ENCODE results near the gene FAF2.
"Not testable (repeated sequence)": the region's sequence is repeated elsewhere in the genome, so short reads cannot be mapped to it uniquely, and the experiment has no call there.

The FAF2 gene, protein sequence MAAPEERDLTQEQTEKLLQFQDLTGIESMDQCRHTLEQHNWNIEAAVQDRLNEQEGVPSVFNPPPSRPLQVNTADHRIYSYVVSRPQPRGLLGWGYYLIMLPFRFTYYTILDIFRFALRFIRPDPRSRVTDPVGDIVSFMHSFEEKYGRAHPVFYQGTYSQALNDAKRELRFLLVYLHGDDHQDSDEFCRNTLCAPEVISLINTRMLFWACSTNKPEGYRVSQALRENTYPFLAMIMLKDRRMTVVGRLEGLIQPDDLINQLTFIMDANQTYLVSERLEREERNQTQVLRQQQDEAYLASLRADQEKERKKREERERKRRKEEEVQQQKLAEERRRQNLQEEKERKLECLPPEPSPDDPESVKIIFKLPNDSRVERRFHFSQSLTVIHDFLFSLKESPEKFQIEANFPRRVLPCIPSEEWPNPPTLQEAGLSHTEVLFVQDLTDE

DNA sequence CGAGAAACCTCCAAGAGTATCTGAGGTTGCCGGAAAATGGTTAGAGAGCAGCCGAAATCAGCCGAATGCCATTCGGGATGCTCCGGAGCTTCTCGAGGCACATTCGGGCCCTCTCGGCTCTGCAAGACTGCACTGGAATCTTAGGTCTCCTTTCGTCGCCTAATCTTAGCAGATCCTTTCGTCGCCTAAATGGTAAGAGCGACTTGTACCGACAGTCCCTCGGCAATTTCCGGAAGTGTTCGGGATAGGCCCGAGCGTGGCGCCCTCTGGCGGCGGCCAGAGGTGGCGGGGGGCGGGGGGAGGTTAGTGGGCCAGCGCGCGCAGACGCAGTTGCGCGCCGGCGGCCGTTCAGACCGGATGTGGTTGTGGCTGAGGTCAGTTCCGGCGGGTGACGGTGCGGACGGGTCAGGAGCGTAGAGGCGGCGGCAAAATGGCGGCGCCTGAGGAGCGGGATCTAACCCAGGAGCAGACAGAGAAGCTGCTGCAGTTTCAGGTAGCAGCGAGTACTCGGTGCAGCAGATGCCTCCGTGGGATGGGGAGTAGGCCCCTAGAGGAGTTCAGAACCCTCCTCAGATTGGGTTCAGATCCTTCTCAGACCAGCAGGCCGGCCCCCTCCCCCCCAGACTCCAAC, at the start of gene FAF2:
TSS of gene FAF2 (plus strand) at position 408 of the 631 bp plus-strand sequence. CDS start at position 431, 23 bp downstream.
- DNase-seq (ENCODE audit: low spot score): peak; percentile 99

DNA sequence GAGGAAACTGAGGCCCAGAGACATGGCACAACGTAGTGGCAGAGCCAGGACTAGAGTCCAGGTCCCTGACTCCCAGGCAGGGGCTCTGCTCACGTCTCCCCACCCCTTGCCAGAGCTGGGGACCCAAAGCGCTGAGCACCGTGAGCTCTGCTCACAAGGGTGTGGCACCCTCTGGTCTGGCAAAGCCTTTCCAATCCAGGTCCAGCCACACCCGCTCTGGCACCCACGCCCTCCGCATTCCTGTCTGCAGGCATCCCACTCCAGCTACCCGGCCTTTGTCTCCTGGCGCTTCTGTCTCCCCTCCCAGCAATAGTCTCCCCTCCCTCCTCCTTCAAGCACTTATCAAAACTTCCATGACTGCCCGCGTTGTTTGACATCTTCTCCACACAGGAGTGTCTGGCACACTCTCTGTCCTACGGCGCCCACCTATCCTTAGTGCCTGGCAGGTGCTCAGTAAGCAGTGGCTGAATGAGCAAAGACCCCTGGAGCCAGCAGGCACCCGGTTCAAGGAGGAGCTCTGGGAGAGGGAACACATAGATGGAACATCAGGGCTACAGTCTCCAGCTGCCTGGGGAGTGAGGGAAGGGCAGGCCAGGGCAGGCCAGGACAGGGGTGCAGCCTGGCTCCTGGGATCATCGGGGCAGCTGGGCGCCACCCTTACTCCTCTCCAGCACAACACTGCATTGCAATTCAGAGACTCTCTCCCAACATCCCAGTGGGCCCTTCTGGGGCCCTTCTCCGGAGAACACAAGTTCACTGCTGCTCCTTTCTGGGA, 47.6 kb upstream of the FAF2 start:
- no peak for DNase-seq (ENCODE audit: low spot score)

DNA sequence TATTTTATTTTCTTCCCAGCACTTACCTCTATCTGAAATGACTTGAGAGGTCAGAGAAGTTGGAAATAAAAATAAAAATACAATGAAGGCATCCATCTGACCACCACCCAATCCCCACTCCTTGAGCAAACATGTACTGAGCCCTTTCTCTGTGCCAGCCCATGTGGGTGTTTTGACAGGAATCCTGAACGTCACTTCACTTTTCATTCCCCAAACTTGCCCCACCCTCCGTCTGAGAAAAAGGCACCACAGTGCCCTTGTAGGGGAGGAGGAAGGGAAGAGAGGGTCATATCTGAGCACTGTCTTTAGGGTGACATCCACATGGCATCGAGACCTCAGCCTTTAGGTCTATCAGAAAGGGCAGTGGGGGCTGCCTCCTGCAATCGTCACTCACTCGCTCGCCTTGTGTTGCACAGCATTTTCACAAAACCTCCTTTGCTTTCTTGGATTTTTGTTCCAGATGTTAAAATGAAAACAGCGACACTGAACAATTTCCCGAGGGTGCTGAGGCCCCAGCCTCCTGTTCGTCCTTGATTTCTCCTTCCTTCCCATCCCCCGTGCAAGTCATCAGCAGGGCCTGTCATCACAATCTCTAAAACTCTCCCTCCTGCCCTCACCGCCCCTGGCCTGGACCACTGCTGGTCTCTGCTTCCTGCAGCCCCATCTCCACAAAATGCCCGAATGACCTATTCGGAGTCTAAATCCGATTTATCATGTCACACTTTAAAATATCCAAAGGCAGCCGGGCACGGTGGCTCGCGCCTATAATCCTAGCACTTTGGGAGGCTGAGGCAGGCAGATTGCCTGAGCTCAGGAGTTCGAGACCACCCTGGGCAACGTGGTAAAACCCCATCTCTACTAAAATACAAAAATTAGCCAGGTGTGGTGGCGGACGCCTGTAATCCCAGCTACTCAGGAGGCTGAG, 46.6 kb upstream of the FAF2 start:
- DNase-seq (ENCODE audit: low spot score): no peak

DNA sequence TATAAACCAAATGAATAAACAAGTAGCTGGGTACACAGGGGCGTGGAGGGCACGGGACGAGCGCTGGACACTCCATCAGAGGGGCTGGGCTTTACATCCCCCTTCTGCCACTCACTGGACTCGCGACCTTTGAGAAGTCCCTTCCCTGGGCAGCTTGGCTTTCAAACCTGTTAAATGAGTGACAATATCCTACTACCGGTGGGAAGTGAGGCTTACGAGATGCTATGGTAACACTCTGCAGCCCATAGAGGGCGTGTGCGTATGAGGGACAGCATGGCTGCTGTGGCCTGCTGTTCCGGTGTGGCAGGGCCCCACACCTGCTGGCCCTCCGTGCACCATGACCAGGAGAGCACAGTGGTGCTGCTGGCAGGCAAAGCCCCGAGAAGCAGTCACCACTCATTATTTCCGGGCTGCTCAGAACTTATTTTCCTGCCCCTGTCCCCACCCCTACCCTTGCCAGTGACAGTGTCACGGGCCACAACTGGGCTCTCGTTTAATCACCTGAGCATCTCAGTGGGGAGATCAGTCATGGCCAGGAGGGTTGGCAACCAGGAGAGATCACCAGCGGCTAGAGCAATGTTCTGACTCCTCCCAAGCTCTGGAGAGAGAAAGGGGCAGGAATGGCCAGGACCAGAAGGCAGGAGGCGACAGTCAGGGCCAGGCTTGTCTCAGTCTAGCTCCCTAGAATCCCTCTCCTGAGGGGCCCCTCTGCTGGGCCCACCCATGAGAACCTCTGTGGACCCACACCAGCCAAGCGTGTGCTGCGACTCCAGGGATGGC, 42.3 kb upstream of the FAF2 start:
- DNase-seq (ENCODE audit: low spot score): no peak

DNA sequence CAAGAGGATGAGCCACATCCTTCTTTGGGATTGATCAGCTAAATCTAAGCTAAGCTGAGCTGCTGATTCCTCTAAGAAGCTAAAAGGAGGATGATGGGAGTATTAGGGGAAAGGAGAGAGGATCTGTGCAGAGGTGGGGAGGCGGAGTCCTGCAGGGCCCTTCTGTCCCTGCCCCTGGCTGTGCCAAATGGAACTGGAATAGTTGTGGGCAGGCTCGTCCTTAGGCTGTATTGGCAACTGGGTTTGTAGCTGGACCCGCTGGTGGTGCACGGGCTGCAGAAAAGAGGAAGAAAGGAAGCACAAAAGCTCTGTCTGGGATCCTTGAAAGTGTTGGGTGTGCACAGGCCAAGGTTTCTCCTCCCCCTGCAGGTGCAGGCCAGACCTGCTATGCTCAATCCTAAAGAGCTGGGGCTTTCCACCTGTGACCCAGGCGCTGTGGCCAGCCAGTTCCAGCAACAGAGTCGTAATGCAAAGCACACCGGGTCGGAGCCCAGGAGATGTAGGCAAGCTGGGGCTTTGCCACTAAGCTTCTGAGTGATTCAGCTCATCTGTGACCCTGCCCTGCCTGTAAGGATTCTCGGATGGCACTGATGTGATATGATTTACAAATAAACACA, 41.6 kb upstream of the FAF2 start:
- no peak for DNase-seq (ENCODE audit: low spot score)

DNA sequence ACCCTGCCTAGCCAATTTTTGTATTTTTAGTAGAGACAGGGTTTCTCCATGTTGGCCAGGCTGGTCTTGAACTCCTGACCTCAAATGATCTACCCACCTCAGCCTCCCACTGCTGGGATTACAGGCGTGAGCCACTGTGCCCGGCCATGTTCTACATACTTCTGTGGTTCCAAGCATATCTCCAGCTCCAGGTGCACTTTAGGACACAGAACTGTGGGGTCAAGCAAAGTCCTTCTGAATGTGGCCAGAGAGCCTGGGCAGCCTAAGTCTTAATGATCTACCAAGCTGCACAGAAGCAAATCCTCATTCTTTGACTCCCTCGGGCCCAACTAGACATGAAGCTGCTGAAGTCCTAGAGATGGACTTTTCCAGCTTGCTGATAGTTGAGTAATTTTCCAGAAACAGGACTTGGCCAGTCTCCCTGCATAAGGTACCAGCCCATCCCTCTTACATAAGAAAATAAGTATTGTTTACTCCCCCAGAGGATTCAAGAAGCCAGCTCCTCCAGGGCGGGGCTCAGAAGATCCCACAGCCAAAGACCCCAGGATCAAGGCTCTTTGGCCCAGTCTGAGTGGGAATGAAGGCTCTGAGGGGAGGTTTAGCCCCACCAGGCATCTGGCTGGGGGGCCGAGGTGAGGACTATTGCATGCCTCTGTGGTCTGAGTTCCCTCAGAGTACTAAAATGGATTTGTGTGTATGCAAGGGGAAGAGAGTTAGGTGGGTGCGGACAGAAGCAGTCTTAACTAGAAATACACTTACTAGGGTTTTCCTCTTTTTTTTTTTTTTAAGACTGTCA, 40.5 kb upstream of the FAF2 start:
- DNase-seq (ENCODE audit: low spot score): no peak

DNA sequence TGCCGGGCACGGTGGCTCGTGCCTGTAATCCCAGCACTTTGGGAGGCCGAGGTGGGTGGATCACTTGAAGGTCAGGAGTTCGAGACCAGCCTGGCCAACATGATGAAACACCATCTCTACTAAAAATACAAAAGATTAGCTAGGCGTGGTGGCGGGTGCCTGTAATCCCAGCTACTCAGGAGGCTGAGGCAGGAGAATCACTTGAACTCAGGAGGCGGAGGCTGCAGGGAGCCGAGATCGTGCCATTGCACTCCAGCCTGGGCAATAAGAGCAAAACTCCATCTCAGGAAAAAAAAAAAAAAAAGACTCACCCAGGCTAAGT, 40.0 kb upstream of the FAF2 start:
- not testable (repeated sequence) for DNase-seq (ENCODE audit: low spot score)

DNA sequence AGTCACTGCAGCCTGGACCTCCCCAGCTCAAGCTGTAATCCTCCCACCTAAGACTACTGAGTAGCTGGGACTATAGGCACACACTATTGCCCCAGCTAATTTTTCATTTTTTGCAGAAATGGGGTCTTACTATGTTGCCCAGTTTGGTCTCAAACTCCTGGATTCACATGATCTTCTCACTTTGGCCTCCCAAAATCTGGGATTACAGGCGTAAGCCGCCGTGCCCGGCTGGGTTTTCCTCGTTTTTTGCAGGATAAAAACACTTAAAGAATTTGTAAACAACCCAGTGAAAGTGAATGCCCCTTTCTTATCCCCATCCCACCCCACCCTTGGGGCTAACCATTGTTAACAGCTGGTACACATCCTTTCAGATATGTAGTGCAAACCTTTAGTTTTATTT, 39.6 kb upstream of the FAF2 start:
- DNase-seq (ENCODE audit: low spot score): no peak

DNA sequence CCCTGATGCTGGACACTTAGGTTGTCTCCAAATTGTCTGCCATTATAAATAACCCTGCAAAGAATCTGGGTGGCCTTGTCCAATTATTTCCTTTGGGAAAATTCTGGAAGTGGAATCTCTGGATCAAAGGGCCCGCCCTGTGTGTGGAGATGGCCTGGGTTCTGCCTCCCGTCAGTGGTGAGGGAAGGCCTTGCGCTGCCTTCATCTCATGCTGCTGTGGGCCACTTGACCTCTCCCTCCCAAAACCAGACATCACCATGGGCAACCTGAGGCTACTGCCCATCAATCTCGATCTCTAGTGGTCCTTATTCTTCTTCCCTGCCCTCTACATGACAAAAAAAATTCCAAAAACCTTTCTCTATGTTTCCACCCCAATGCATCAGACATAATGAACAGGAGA, 38.4 kb upstream of the FAF2 start:
- DNase-seq (ENCODE audit: low spot score): no peak

DNA sequence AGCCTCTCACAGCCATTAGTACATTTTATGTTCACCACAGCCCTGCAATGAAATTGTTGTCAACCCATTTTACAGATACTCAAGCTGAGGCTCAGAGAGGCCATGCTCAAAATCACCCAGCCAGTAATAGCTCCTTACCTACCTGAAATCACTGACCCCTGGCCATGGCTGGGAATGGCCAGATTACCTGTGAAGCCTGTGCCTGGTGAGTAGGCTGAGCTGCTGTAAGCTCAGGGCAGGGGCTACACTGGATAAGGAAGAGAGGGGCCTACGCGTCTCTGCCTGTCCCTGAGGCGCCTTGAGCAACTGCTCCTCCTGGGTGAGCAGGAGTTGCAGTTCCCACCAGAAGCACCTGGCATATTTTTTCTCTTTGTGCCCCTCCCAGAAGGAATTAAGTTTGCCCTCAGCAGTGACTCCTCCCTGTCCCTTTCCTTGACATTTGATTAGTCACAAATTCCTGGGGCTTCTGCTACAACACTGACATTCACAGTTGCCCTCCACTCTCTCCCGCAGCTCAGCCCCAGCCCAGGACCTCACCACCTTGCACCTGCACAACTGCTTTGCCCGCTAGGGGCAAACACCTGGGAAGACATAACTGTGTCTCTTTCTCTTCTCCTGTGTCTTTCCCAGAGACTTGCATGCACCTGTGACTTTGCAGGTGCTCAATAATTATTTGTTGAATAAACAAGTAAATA, 37.6 kb upstream of the FAF2 start:
- DNase-seq (ENCODE audit: low spot score): no peak

DNA sequence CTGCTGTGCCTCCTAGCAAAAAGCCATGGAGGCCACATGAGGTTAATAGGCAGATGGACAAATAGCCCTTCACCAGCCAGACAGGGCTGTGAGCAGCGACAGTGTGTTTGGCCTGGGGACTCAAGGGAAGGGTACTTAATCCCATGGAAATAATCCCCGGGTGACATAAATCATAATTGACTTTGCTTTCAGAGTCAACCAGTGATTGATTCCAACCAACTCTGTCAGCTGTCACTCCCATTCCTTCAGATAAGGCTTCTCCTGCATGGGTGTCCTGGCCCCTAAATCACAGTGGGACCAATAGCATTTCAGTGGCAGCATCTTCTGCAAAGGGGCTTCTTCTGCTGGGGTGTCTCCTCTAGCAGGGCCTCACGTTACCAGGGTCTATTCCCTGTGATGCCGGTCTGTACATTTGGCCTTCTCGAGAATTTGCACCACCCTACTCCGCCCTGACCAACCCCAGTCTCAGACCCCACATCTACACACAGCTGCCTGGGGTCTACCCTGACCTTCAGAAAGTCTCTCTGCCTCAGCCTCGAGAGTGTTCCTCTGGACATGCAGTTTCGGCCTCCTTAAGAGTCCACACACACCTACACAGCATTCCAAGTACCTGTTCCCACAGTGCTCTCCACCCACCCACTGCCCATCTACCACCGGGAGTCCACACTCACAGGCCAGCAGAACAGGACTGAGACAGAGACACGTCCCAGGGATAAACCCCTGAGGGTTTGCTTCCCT, 35.5 kb upstream of the FAF2 start:
- no peak for DNase-seq (ENCODE audit: low spot score)

DNA sequence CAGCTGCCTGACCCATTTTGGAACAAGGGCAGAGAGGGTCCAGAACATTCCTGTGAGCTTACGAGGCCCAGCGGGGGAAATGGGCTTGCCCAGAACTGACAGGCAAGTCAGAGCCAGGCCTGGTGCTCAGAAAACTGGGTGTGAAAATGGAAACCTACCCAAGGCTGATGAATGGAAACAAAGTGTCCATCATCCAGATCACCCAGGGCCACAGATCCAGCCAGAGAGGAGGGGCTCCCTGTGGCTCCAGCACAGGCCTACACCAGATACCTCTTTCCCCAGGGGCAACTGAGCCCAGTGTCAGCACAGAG, 35.0 kb upstream of the FAF2 start:
- peak; percentile 22 for DNase-seq (ENCODE audit: low spot score)

DNA sequence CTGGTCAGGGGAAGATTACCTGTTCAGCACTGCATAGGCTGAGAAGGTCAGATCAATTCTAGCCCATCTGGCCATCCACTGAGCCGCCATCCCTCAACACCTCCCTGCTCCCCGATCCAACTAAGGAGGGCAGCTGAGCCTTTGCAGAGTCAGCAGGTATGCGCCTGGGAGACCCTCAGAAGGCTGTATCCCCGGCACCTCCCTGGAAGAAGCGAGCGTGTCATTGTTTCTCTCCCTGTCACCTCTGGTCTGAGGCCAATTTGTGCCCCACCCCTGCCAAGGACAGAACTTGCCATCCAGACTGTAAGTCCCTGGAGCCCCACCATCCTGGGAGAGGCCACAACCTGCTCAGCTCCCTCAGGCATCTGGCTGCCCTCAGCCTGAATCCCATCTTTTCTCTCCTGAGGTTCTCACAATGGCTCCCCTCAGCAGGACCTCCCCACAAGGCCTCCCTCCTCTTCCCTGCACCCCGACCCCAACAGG, 34.4 kb upstream of the FAF2 start:
- DNase-seq (ENCODE audit: low spot score): peak; percentile 22

DNA sequence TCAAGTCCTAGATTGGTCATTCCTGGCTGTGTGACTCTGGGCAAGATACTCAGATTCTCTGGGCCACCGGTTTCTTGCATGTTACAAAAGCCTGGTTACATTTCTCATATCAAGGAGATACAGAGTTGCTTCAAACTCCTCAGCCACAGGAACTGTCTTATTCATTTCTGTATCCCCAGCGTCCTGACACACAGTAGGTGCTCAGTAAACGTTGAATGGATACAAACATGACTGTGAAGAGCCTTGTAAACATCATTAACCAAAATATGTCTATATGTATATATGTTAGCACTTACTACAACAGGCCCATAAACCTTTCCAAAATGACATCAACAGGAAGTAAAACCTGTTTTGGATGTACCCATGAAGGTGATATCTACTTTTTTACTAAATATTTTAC, 33.5 kb upstream of the FAF2 start:
- no peak for DNase-seq (ENCODE audit: low spot score)

DNA sequence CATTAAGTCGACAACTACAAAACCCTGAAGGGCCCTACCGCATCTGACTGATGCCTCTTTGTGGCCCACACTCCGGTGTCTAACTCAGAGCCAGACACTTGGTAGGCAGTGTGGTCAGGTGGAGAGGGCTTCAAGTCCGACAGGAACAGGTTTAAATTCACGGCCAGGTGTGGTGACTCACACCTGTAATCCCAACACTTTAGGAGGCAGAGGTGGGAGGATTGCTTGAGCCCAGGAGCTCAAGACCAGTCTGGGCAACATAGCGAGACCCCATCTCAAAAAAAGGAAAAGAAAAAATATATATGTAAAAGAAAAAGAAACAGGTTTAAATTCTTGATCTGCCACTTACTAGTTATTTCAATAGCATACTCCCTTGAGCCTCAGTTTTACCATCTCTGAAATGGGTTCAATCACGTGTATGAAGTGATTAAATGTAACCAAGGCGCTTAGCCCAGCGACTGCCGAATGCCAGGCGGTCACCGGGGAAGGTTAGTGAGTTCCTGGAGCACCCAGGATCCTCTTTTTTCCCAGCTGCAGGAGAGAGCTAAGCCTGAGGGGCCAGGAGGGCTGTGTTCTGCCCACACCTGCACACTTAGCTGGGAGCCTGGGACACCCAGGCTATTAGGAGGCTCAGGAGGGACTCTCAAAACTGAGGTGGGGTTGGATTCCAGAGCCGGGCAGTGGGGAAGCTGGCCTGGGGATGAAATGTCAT, 32.8 kb upstream of the FAF2 start:
- DNase-seq (ENCODE audit: low spot score): peak; percentile 24

DNA sequence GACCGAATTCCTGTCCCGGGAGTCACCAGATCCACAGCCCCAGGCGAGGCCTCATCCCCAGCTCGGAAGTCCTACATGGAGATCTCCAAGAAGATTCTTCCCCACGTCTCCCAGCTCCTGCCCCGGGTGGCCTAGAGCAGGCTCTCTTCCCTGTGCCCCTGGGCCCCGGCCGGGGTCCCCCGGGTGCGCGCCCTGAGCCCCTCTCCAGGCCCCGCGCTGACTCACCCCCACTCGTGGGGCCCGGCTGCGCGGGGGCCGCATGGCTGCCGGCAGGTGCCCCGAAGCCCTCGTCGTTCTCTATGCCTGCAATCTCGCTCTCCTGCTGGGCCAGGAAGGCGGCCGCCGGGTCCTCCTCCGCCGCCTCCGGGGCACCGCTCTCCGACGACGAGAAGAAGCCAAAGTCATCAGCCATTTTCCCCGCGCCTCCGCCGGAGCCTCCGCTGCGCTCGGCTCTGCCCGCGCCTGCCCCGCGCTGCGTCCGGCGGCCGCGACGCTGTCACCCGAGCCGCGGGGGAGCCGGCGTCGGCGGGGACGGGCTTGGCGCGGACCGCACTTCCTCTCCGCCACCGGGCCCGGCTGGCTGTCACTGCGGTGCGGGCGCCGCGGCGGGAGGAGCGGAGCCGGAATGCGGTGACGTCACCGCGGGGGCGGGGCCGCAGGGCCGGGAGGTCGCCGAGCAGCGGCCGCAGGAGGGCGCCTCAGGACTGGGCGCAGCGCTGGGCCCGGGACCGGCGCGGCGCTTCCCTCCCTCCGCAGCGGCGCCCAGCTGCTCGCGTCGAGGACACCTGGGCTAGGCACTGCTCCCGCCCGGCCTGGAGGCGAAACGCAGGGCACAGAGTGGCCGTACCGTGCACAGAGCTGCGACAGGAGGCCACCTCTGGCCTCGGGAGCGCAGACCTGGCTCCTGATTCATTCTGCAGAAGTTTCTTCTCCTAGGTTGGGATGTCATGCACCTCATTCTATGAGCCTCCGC, 31.9 kb upstream of the FAF2 start, which contains the start of gene CLTB:
TSS of gene CLTB (minus strand) at position 588 of the 973 bp plus-strand sequence. CDS start at position 412, 176 bp downstream.
- peak; percentile 83 for DNase-seq (ENCODE audit: low spot score)
